Measurements from ENCODE around the gene ZNF768.
A peak's percentile ranks its signal among the peaks of the same experiment; 100 is the strongest.

ZNF768 gene

DNA sequence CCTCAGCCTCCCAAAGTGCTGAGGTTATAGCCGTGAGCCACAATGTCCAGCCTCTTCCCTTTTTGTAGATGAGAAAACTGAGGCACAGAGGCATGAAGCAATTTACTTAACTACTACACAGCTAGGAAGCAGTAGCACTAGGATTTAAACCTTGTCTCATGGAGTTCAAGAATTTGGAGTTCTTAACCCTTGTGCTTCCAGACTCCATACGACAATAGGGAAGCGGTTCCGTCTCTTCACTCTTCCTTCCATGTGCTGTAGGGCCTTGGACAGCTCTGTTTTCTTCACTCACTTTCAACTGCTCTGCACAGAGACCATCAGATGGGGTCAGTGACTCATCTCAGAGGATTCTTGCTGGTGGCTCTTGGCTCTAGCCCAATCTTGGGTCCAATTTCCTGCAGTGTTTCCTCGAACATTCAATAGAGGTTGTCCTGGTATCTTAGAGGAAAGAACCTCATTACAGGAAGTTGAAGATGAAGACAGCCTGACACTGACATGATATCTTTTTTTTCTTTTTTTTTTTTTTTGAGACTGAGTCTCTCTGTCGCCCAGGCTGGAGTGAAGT lies 34.5 kb downstream of the ZNF768 start:
- no peak for TF ChIP-seq EZH2 (IDR thresholded peaks at IDR 0.05; ENCODE audit: borderline replicate concordance, low read depth, low read length, severe bottlenecking)
- TF ChIP-seq, protein P1, sequence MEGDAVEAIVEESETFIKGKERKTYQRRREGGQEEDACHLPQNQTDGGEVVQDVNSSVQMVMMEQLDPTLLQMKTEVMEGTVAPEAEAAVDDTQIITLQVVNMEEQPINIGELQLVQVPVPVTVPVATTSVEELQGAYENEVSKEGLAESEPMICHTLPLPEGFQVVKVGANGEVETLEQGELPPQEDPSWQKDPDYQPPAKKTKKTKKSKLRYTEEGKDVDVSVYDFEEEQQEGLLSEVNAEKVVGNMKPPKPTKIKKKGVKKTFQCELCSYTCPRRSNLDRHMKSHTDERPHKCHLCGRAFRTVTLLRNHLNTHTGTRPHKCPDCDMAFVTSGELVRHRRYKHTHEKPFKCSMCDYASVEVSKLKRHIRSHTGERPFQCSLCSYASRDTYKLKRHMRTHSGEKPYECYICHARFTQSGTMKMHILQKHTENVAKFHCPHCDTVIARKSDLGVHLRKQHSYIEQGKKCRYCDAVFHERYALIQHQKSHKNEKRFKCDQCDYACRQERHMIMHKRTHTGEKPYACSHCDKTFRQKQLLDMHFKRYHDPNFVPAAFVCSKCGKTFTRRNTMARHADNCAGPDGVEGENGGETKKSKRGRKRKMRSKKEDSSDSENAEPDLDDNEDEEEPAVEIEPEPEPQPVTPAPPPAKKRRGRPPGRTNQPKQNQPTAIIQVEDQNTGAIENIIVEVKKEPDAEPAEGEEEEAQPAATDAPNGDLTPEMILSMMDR (IDR thresholded peaks at IDR 0.05; ENCODE audit: borderline replicate concordance, extremely low read depth, low read length, poor library complexity, severe bottlenecking): no peak
- Histone ChIP-seq H3K4me3 (ENCODE audit: low read depth in 1 of 2, low read length in 2 of 2) (no peak overlapping the region), H2AFZ (ENCODE audit: low read depth, low read length) (no peak overlapping the region), H3K9me3 (ENCODE audit: insufficient read depth, low read length, severe bottlenecking) (no peaks in the 10 kb centered on the region), H3K36me3 (ENCODE audit: insufficient read depth, low read length) (peaks cover 4% of the 10 kb centered on the region; the same call in 1 of the 2 replicates), H3K27ac (ENCODE audit: low read length) (0 out of 2 replicates have a peak overlapping the region, but pooled peaks have one; percentile 41), H4K20me1 (ENCODE audit: insufficient read depth, low read length) (no peaks in the 10 kb centered on the region), H3K9ac (ENCODE audit: low read depth, low read length) (no peak overlapping the region), H3K4me1 (ENCODE audit: insufficient read depth, low read length) (no peaks in the 10 kb centered on the region), H3K27me3 (ENCODE audit: insufficient read depth, low read length, poor library complexity) (no peaks in the 10 kb centered on the region), H3K4me2 (ENCODE audit: insufficient read depth, low read length) (no peak overlapping the region), H3K79me2 (ENCODE audit: insufficient read depth, low read length) (no peaks in the 10 kb centered on the region)
- DNase-seq (peak; percentile 26), ATAC-seq (ENCODE audit: insufficient read depth, low read depth) (peak; percentile 48)

DNA sequence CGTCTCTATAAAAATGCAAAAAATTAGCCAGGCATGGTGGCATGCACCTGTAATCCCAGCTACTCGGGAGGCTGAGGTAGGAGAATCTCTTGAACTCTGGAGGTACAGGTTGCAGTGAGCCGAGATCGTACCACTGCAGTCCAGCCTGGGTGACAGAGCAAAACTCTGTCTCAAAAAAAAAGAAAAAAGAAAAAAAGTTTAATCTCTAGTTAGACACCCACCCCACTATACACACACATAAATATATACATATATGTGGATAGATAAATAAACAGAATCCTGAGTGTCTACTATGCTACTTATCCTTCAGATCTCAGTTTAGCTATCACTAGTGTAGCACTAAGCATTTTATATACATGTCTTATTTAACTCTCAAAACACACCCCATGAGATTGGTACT lies 35.1 kb downstream of the ZNF768 start:
- no peaks in the 10 kb centered on the region for H3K79me2 ChIP-seq (ENCODE audit: insufficient read depth, low read length)
- no peak overlapping the region for H3K9ac ChIP-seq (ENCODE audit: low read depth, low read length)
- H2AFZ ChIP-seq (ENCODE audit: low read depth, low read length): no peak overlapping the region
- no peaks in the 10 kb centered on the region for H3K9me3 ChIP-seq (ENCODE audit: insufficient read depth, low read length, severe bottlenecking)
- ATAC-seq (ENCODE audit: insufficient read depth, low read depth) (no peak), DNase-seq (no peak)
- no peaks in the 10 kb centered on the region for H3K27me3 ChIP-seq (ENCODE audit: insufficient read depth, low read length, poor library complexity)
- H3K36me3 ChIP-seq (ENCODE audit: insufficient read depth, low read length): peaks cover 4% of the 10 kb centered on the region; the same call in 1 of the 2 replicates
- no peak overlapping the region for H3K27ac ChIP-seq (ENCODE audit: low read length)
- no peaks in the 10 kb centered on the region for H4K20me1 ChIP-seq (ENCODE audit: insufficient read depth, low read length)
- no peak overlapping the region for H3K4me3 ChIP-seq (ENCODE audit: low read depth in 1 of 2, low read length in 2 of 2)
- TF ChIP-seq, protein P1 (IDR thresholded peaks at IDR 0.05; ENCODE audit: borderline replicate concordance, extremely low read depth, low read length, poor library complexity, severe bottlenecking): no peak
- no peak for TF ChIP-seq EZH2 (IDR thresholded peaks at IDR 0.05; ENCODE audit: borderline replicate concordance, low read depth, low read length, severe bottlenecking)
- H3K4me2 ChIP-seq (ENCODE audit: insufficient read depth, low read length): no peak overlapping the region
- no peaks in the 10 kb centered on the region for H3K4me1 ChIP-seq (ENCODE audit: insufficient read depth, low read length)

DNA sequence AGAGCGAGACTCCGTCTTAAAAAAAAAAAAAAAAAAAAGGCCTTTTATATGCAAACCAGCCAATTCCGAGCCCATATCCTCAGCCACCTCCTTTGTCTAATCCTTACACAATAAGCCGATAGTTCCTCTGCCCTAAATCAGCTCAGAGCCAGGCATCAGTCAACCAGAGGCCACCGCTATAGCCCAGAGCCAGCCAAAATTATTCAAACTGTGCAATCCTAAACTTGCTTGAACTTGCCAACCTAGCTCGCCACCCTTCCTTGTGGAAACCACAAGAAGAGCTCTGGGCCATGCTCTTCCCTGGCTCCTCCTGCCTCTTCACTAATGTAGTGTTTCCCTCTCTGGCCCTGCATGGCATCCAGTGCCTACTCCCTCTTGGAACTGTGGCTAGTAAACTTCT lies 36.2 kb downstream of the ZNF768 start:
- Histone ChIP-seq H3K4me2 (ENCODE audit: insufficient read depth, low read length) (no peak overlapping the region), H4K20me1 (ENCODE audit: insufficient read depth, low read length) (no peaks in the 10 kb centered on the region), H3K27ac (ENCODE audit: low read length) (no peak overlapping the region), H3K27me3 (ENCODE audit: insufficient read depth, low read length, poor library complexity) (no peaks in the 10 kb centered on the region), H3K36me3 (ENCODE audit: insufficient read depth, low read length) (peaks cover 4% of the 10 kb centered on the region; the same call in 1 of the 2 replicates), H3K4me1 (ENCODE audit: insufficient read depth, low read length) (no peaks in the 10 kb centered on the region), H3K79me2 (ENCODE audit: insufficient read depth, low read length) (no peaks in the 10 kb centered on the region), H3K9me3 (ENCODE audit: insufficient read depth, low read length, severe bottlenecking) (no peaks in the 10 kb centered on the region), H3K4me3 (ENCODE audit: low read depth in 1 of 2, low read length in 2 of 2) (no peak overlapping the region), H2AFZ (ENCODE audit: low read depth, low read length) (no peak overlapping the region), H3K9ac (ENCODE audit: low read depth, low read length) (no peak overlapping the region)
- TF ChIP-seq, protein P1 (IDR thresholded peaks at IDR 0.05; ENCODE audit: borderline replicate concordance, extremely low read depth, low read length, poor library complexity, severe bottlenecking): no peak
- no peak for TF ChIP-seq EZH2 (IDR thresholded peaks at IDR 0.05; ENCODE audit: borderline replicate concordance, low read depth, low read length, severe bottlenecking)
- DNase-seq (no peak), ATAC-seq (ENCODE audit: insufficient read depth, low read depth) (peak; percentile 35; the same call in 1 of the 3 replicates)
